ENCODE data around the gene UBQLN4.
"Not testable (repeated sequence)": the region's sequence is repeated elsewhere in the genome, so short reads cannot be mapped to it uniquely, and the experiment has no call there.

The UBQLN4 gene

GRCh38 chr1:156080863-156081179 is 27.2 kb upstream of the UBQLN4 start:
- DNase-seq, result no peak

GRCh38 chr1:156080241-156080862 is 26.8 kb upstream of the UBQLN4 start:
- DNase-seq, result no peak

GRCh38 chr1:156079762-156080161 is 26.2 kb upstream of the UBQLN4 start:
- no peak for DNase-seq

GRCh38 chr1:156078728-156079127 is 25.1 kb upstream of the UBQLN4 start:
- no peak for DNase-seq

- no peak for DNase-seq
Observed at GRCh38 chr1:156077430-156077760, 23.8 kb upstream of the UBQLN4 start.

- no peak for DNase-seq
Observed at GRCh38 chr1:156076609-156077429, 23.2 kb upstream of the UBQLN4 start.

- DNase-seq, result no peak
Observed at GRCh38 chr1:156075775-156076204, 22.2 kb upstream of the UBQLN4 start.

- no peak for DNase-seq
Observed at GRCh38 chr1:156075162-156075561, 21.6 kb upstream of the UBQLN4 start.

GRCh38 chr1:156074661-156075060 is 21.1 kb upstream of the UBQLN4 start:
- no peak for DNase-seq

- DNase-seq, result no peak
Observed at GRCh38 chr1:156073740-156074139, 20.1 kb upstream of the UBQLN4 start.

- no peak for DNase-seq
Observed at GRCh38 chr1:156073110-156073687, 19.6 kb upstream of the UBQLN4 start.

GRCh38 chr1:156072251-156072650 is 18.7 kb upstream of the UBQLN4 start:
- DNase-seq, result no peak

- not testable (repeated sequence) for DNase-seq
Observed at GRCh38 chr1:156071332-156071816, 17.8 kb upstream of the UBQLN4 start.

- DNase-seq, result no peak
Observed at GRCh38 chr1:156070548-156070947, 16.9 kb upstream of the UBQLN4 start.

- DNase-seq, result no peak
Observed at GRCh38 chr1:156069490-156070455, 16.2 kb upstream of the UBQLN4 start.

- DNase-seq, result no peak
Observed at GRCh38 chr1:156067262-156067661, 13.7 kb upstream of the UBQLN4 start.

GRCh38 chr1:156065871-156066270 is 12.3 kb upstream of the UBQLN4 start:
- DNase-seq, result no peak

GRCh38 chr1:156065212-156065611 is 11.6 kb upstream of the UBQLN4 start:
- no peak for DNase-seq

- no peak for DNase-seq
Observed at GRCh38 chr1:156064615-156065014, 11.0 kb upstream of the UBQLN4 start.

GRCh38 chr1:156063997-156064285 is 10.3 kb upstream of the UBQLN4 start:
- no peak for DNase-seq

- DNase-seq, result no peak
Observed at GRCh38 chr1:156062189-156062588, 8.6 kb upstream of the UBQLN4 start.

GRCh38 chr1:156060937-156061636 is 7.5 kb upstream of the UBQLN4 start, which contains the start of gene RAB25:
Gene RAB25 (plus strand): TSS chr1:156061160. CDS start chr1:156061401, 241 bp downstream.
- no peak for DNase-seq

Data from SW 1271 (cell line).